K562 (cell line): ENCODE data around the gene COQ3. TPM values are rescaled to one million over a fixed set of nuclear protein-coding genes. Genes with fewer than 3 reads are reported as not detected.

Experiments
- ATAC-seq: fragments of 200-7000 bp; cut with Tn5 transposase; 3 replicates; pipeline ENCODE4 v1.9.1; 2020; ENCODE audit warnings: moderate library complexity
- BruUV-seq: library from RNA; stranded (reverse); fragments of 400-500 nt; replicated peaks from 2 replicates; lab custom pipeline; 2021; lab: Mats Ljungman, UMichigan
- CTCF ChIA-PET: fragments of 300-600 bp; formaldehyde crosslinking; extraction: SDS; loops from one replicate; lab custom pipeline; 2021; ENCODE audit warnings: low intra/inter-chr PET ratio; lab: Yijun Ruan, JAX
- POLR2A ChIA-PET: fragments of 300-600, 350-650 bp; sonication (Branson Sonifier 250); formaldehyde crosslinking; extraction: SDS; loops from one replicate; lab custom pipeline; 2021; ENCODE audit warnings: antibody characterized with exemption, inconsistent platforms; lab: Yijun Ruan, JAX
- DNase-seq, 4 experiments: peaks; one replicate each; pipeline versions ENCODE4 v3.0.0 to v3.0.0-alpha.2; 2011 to 2018; ENCODE audit warnings: low spot score in 3 of 4, mixed read lengths in 3 of 4; ENCODE audit errors: extremely low read depth in 1 of 4
- FAIRE-seq: peaks from 2 replicates; lab custom pipeline; 2011; peaks lifted over from hg19 to GRCh38; lab: Jason Lieb, UNC
- H2AFZ ChIP-seq: 2 replicates; pipeline ENCODE4 v1.6.0; 2011; ENCODE audit warnings: low read depth, low read length, control low read depth, inconsistent platforms
- H3K27ac ChIP-seq: fragments of 200-600 bp; 3 replicates; pipeline ENCODE4 v1.8.0; 2011; ENCODE audit warnings: low read depth, mild to moderate bottlenecking, control low read depth, inconsistent platforms, low read length, moderate library complexity, mixed read lengths; ENCODE audit errors: extremely low read depth
- H3K27me3 ChIP-seq, 2 experiments: fragments of 300-600 bp in 1 of 2; 2 replicates in 1 of 2; 3 replicates in 1 of 2; pipeline versions ENCODE4 v1.6.0 to v1.8.0; 2011; ENCODE audit warnings: inconsistent platforms in 2 of 2, low read length in 2 of 2, mild to moderate bottlenecking in 1 of 2, mixed read lengths in 1 of 2, moderate library complexity in 1 of 2; ENCODE audit not compliant: control insufficient read depth in 2 of 2, insufficient read depth in 2 of 2
- H3K36me3 ChIP-seq: fragments of 300-600 bp; 3 replicates; pipeline ENCODE4 v1.8.0; 2011; ENCODE audit warnings: mild to moderate bottlenecking, low read length, inconsistent platforms; ENCODE audit not compliant: control insufficient read depth, insufficient read depth
- H3K4me1 ChIP-seq, 2 experiments: fragments of 200-600 bp in 1 of 2; replicated peaks in 1 of 2; 2 replicates in 1 of 2; 3 replicates in 1 of 2; pipeline versions ENCODE4 v1.5.1 to v1.8.0; 2011; ENCODE audit warnings: inconsistent platforms in 2 of 2, low read length in 2 of 2, mild to moderate bottlenecking in 1 of 2, mixed read lengths in 1 of 2, moderate library complexity in 1 of 2; ENCODE audit not compliant: control insufficient read depth in 2 of 2, insufficient read depth in 2 of 2
- H3K4me2 ChIP-seq: 2 replicates; pipeline ENCODE4 v1.6.1; 2011; ENCODE audit warnings: low read length, control low read depth, inconsistent platforms, mixed read lengths; ENCODE audit not compliant: insufficient read depth
- H3K4me3 ChIP-seq: fragments of 200-600 bp; sonication (generic), shearing (Covaris generic); 2 replicates; pipeline ENCODE4 v1.5.1; 2016; ENCODE audit warnings: control low read depth, inconsistent platforms
- H3K79me2 ChIP-seq: fragments of 200-600 bp; 3 replicates; pipeline ENCODE4 v1.8.0; 2011; ENCODE audit warnings: low read length, inconsistent platforms; ENCODE audit not compliant: control insufficient read depth, insufficient read depth
- H3K9ac ChIP-seq, 2 experiments: 2 replicates each; pipeline versions ENCODE4 v1.6.0 to v1.6.1; 2011; ENCODE audit warnings: low read depth in 2 of 2, low read length in 2 of 2, control low read depth in 1 of 2, inconsistent platforms in 1 of 2, mild to moderate bottlenecking in 1 of 2, mixed read lengths in 1 of 2; ENCODE audit not compliant: insufficient read depth in 1 of 2
- H3K9me1 ChIP-seq: one replicate; pipeline ENCODE4 v1.6.0; 2011; ENCODE audit warnings: inconsistent platforms, mild to moderate bottlenecking, low read length, moderate library complexity; ENCODE audit not compliant: control insufficient read depth, insufficient read depth
- H3K9me3 ChIP-seq: replicated peaks from 2 replicates; pipeline ENCODE4 v1.5.1; 2011; ENCODE audit warnings: low read depth, low read length, inconsistent platforms; ENCODE audit not compliant: control insufficient read depth, insufficient read depth
- H4K20me1 ChIP-seq: replicated peaks from 2 replicates; pipeline ENCODE4 v1.6.1; 2011; ENCODE audit warnings: low read length, inconsistent platforms, mixed read lengths; ENCODE audit not compliant: control insufficient read depth, insufficient read depth
- ETV6 ChIP-seq, 3 experiments: fragments of 150-350 bp in 1 of 3; sonication (generic) in 1 of 3; formaldehyde crosslinking in 1 of 3; IDR thresholded peaks; 2 replicates each; pipeline versions ENCODE4 v1.6.1 to v1.8.0; 2014 to 2022; ENCODE audit warnings: borderline replicate concordance in 2 of 3, low read depth in 2 of 3, antibody characterized with exemption in 1 of 3, low read length in 1 of 3, mild to moderate bottlenecking in 1 of 3, missing genetic modification reagents in 1 of 3
- HNRNPLL ChIP-seq: fragments of 200-400 bp; formaldehyde crosslinking; IDR thresholded peaks from 2 replicates; pipeline ENCODE4 v1.6.1; 2017; ENCODE audit warnings: low read length, low read depth, mild to moderate bottlenecking; ENCODE audit not compliant: poor library complexity, severe bottlenecking
- KLF1 ChIP-seq: fragments of 450-650 bp; IDR thresholded peaks from 2 replicates; pipeline ENCODE4 v1.6.1; 2016; ENCODE audit warnings: missing genetic modification characterization, missing compliant biosample characterization
- MECOM ChIP-seq: fragments of 250-450 bp; sonication (Bioruptor Pico); IDR thresholded peaks from 2 replicates; pipeline ENCODE4 v1.8.0; 2022; ENCODE audit warnings: inconsistent platforms
- NCOA4 ChIP-seq: fragments of 450-650 bp; IDR thresholded peaks from 2 replicates; pipeline ENCODE4 v1.6.1; 2018; ENCODE audit warnings: mild to moderate bottlenecking; ENCODE audit not compliant: partially characterized antibody
- ZC3H11A ChIP-seq: IDR thresholded peaks from 2 replicates; pipeline ENCODE4 v1.6.1; 2012; ENCODE audit warnings: low read depth, low read length, improper control_type of control experiment
- ZFP36 ChIP-seq: fragments of 150-350 bp; IDR thresholded peaks from 2 replicates; pipeline ENCODE4 v1.6.1; 2018; ENCODE audit warnings: low read length, low read depth; ENCODE audit not compliant: partially characterized antibody
- ZNF445 ChIP-seq: fragments of 250-450 bp; sonication (Bioruptor Pico); IDR thresholded peaks from 2 replicates; pipeline ENCODE4 v1.4.0; 2020; ENCODE audit warnings: low read depth, mild to moderate bottlenecking, moderate library complexity
- WGBS: fragments of 100-300 bp; shearing (Covaris generic); methylation state at CpG from one replicate; pipeline ENCODE4 v1.1.6; 2016; ENCODE audit warnings: low coverage, mixed read lengths; ENCODE audit not compliant: insufficient coverage; ENCODE audit errors: missing lambda C conversion rate; 5-methylcytosine and 5-hydroxymethylcytosine counted together
- in situ Hi-C: fragments of 300-500 bp; cut with MboI; formaldehyde crosslinking; loops from 4 replicates; pipeline ENCODE4 v1.15.0; 2018; ENCODE audit warnings: inconsistent platforms, mixed read lengths
- intact Hi-C: fragments of 100-400 bp; cut with micrococcal nuclease; formaldehyde crosslinking; loops from 2 replicates; pipeline ENCODE4 v1.14.2; 2022
- polyA plus RNA-seq, 8 experiments: library from polyadenylated mRNA; depleted of rRNA in 4 of 8; stranded (reverse) in 5 of 8; unstranded in 3 of 8; fragments of >200 nt; fragmentation: Nextera tagmentation in 2 of 8; fragmentation: Illumina TruSeq in 1 of 8; extraction: Ambion mirVana in 2 of 8; extraction: Trizol in 1 of 8; gene quantifications; 2 replicates each; pipeline versions ENCODE4 v1.2.1 to v1.2.3, GENCODE V29; 2011 to 2014; ENCODE audit warnings: inconsistent platforms in 1 of 8, missing spikeins in 1 of 8
- total RNA-seq, 7 experiments: library from RNA; depleted of rRNA in 6 of 7; stranded (reverse); fragments of >200 nt in 6 of 7; fragmentation: Illumina TruSeq in 2 of 7; extraction: Trizol in 2 of 7; gene quantifications; 2 replicates each; pipeline versions ENCODE4 v1.2.1 to v1.2.3, GENCODE V29; 2011 to 2021; ENCODE audit warnings: low replicate concordance in 1 of 7
- TF ChIP-seq, protein P1 (sequence below): fragments of 450-650 bp; IDR thresholded peaks from 2 replicates; pipeline ENCODE4 v1.6.1; 2018; ENCODE audit not compliant: partially characterized antibody
- TF ChIP-seq, protein P2 (sequence below), 3 experiments: fragments of 200-800 bp in 1 of 3; fragments of 250-450 bp in 1 of 3; fragments of 450-650 bp in 1 of 3; sonication (Bioruptor Pico) in 1 of 3; sonication (Bioruptor generic) in 1 of 3; formaldehyde crosslinking in 1 of 3; IDR thresholded peaks; 2 replicates each; pipeline versions ENCODE4 v1.6.1 to v1.8.0; 2016 to 2022; ENCODE audit warnings: mild to moderate bottlenecking in 2 of 3, missing genetic modification characterization in 2 of 3, missing compliant biosample characterization in 1 of 3, moderate library complexity in 1 of 3
- TF ChIP-seq, protein P3 (sequence below): fragments of 450-650 bp; formaldehyde crosslinking; IDR thresholded peaks from 2 replicates; pipeline ENCODE4 v1.4.0; 2022; ENCODE audit warnings: missing genetic modification characterization

The COQ3 gene
- total and polyA plus RNA-seq, 9 of the 15 experiments (the other 6 are each of a cell fraction or from before 2014, with no cell fraction given): 16.9 to 137 (median 33.9) TPM

DNA sequence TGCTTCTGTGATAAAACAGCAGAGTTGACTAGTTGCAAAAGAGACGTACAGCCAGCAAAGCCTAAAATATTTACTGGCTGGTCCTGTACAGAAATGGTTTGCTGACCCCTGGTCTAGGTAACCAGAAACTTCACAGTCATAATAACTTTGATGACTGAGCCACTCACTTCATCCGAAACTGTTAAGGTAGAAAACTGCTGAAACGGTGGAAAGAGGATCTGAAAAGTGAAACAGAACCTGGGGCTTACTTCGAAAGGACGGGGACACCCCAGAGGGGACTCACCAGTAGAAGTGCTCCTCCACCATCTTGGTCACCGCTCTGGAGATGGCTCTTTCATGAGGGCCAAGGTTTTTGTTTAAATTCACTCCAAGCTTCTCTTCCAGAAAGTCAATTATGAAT, 60.9 kb downstream of the COQ3 start:
- Histone ChIP-seq H2AFZ (no peak overlapping the region), H3K4me3 (no peak overlapping the region)
- WGBS: 4% methylated on average over 6 of the region's 6 CpGs
- TF ChIP-seq NCOA4 (no peak), HNRNPLL (no peak), KLF1 (tag) (no peak), ZC3H11A (no peak), MECOM (CRISPR knock-in tag) (no peak), ETV6 (IDR thresholded peaks at IDR 0.05; ENCODE audit: borderline replicate concordance in 1 of 2, low read depth in 2 of 2, low read length in 1 of 2) (no peak), ETV6 (CRISPR knock-in tag; IDR thresholded peaks at IDR 0.05; ENCODE audit: borderline replicate concordance) (no peak), ZNF445 (no peak), ZFP36 (no peak)
- TF ChIP-seq, protein P1, sequence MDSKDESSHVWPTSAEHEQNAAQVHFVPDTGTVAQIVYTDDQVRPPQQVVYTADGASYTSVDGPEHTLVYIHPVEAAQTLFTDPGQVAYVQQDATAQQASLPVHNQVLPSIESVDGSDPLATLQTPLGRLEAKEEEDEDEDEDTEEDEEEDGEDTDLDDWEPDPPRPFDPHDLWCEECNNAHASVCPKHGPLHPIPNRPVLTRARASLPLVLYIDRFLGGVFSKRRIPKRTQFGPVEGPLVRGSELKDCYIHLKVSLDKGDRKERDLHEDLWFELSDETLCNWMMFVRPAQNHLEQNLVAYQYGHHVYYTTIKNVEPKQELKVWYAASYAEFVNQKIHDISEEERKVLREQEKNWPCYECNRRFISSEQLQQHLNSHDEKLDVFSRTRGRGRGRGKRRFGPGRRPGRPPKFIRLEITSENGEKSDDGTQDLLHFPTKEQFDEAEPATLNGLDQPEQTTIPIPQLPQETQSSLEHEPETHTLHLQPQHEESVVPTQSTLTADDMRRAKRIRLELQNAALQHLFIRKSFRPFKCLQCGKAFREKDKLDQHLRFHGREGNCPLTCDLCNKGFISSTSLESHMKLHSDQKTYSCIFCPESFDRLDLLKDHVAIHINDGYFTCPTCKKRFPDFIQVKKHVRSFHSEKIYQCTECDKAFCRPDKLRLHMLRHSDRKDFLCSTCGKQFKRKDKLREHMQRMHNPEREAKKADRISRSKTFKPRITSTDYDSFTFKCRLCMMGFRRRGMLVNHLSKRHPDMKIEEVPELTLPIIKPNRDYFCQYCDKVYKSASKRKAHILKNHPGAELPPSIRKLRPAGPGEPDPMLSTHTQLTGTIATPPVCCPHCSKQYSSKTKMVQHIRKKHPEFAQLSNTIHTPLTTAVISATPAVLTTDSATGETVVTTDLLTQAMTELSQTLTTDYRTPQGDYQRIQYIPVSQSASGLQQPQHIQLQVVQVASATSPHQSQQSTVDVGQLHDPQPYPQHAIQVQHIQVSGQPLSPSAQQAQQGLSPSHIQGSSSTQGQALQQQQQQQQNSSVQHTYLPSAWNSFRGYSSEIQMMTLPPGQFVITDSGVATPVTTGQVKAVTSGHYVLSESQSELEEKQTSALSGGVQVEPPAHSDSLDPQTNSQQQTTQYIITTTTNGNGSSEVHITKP: no peak
- TF ChIP-seq, protein P2, sequence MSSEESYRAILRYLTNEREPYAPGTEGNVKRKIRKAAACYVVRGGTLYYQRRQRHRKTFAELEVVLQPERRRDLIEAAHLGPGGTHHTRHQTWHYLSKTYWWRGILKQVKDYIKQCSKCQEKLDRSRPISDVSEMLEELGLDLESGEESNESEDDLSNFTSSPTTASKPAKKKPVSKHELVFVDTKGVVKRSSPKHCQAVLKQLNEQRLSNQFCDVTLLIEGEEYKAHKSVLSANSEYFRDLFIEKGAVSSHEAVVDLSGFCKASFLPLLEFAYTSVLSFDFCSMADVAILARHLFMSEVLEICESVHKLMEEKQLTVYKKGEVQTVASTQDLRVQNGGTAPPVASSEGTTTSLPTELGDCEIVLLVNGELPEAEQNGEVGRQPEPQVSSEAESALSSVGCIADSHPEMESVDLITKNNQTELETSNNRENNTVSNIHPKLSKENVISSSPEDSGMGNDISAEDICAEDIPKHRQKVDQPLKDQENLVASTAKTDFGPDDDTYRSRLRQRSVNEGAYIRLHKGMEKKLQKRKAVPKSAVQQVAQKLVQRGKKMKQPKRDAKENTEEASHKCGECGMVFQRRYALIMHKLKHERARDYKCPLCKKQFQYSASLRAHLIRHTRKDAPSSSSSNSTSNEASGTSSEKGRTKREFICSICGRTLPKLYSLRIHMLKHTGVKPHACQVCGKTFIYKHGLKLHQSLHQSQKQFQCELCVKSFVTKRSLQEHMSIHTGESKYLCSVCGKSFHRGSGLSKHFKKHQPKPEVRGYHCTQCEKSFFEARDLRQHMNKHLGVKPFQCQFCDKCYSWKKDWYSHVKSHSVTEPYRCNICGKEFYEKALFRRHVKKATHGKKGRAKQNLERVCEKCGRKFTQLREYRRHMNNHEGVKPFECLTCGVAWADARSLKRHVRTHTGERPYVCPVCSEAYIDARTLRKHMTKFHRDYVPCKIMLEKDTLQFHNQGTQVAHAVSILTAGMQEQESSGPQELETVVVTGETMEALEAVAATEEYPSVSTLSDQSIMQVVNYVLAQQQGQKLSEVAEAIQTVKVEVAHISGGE (CRISPR knock-in tag; IDR thresholded peaks at IDR 0.05): no peak
- TF ChIP-seq, protein P3, sequence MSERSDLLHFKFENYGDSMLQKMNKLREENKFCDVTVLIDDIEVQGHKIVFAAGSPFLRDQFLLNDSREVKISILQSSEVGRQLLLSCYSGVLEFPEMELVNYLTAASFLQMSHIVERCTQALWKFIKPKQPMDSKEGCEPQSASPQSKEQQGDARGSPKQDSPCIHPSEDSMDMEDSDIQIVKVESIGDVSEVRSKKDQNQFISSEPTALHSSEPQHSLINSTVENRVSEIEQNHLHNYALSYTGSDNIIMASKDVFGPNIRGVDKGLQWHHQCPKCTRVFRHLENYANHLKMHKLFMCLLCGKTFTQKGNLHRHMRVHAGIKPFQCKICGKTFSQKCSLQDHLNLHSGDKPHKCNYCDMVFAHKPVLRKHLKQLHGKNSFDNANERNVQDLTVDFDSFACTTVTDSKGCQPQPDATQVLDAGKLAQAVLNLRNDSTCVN (CRISPR knock-in tag): no peak

More for the DNA sequence above, 60.9 kb downstream of the COQ3 start:
- no peak for ATAC-seq
- intact Hi-C loops: loop anchor here (5.0 kb wide), 2 partner anchors 59 to 414 kb away; partner anchors contain the start of gene COQ3
- no peaks in the 10 kb centered on the region for H3K9me1 ChIP-seq
- H3K79me2 ChIP-seq: no peaks in the 10 kb centered on the region
- H3K36me3 ChIP-seq: no peaks in the 10 kb centered on the region
- no peak overlapping the region for H3K27ac ChIP-seq
- H3K4me1 ChIP-seq: no peaks in the 10 kb centered on the region; a peak in 1 of 5 replicates
- peaks cover 0 to 2% of the 10 kb centered on the region in 2 experiments; a peak in 1 of 5 replicates for H3K27me3 ChIP-seq
- no peak for FAIRE-seq
- no peaks in the 10 kb centered on the region for H3K9me3 ChIP-seq
- ChIA-PET CTCF (no interaction called here), POLR2A (no interaction called here)
- H3K9ac ChIP-seq: no peak overlapping the region
- H3K4me2 ChIP-seq: no peak overlapping the region
- BruUV-seq: no TSS peak
- DNase-seq: no peak
- H4K20me1 ChIP-seq: no peaks in the 10 kb centered on the region
- in situ Hi-C loops: loop anchor here (25.0 kb wide), 1 partner anchor 404 kb away; no protein-coding TSS in a partner anchor
